Mammary microvascular endothelial cell (primary cell): ENCODE data around the gene ORC5. TPM values are rescaled to one million over a fixed set of nuclear protein-coding genes. Genes with fewer than 3 reads are reported as not detected.

Experiments
- total RNA-seq: library from RNA; depleted of rRNA; stranded (reverse); fragments of >200 nt; gene quantifications from 2 replicates; pipeline ENCODE4 v1.2.3, GENCODE V29; 2015

The ORC5 gene
- total RNA-seq = 18.2 and 19.1 TPM in 2 replicates

GRCh38 chr7:104207731-104208420 is at the start of gene ORC5:
ORC5 (minus strand) TSS chr7:104208013; CDS start chr7:104207904, 109 bp downstream.

Other genes starting within 250 kb of the ORC5 start
- 25.9 and 27.9 TPM in 2 replicates for gene RELN, start 218.4 kb downstream of the ORC5 start, total RNA-seq
- gene LHFPL3, start 120.6 kb upstream of the ORC5 start, total RNA-seq = not detected in 2 replicates